A549 (cell line): ENCODE data around the gene AOAH. TPM values are rescaled to one million over a fixed set of nuclear protein-coding genes. Genes with fewer than 3 reads are reported as not detected.

ENCODE experiments used
- ATAC-seq, 2 experiments: fragments of 200-7000 bp in 1 of 2; fragments of >200 bp in 1 of 2; cut with Nextera tagmentation in 1 of 2; cut with Tn5 transposase in 1 of 2; 3 replicates each; pipeline versions ENCODE4 v1.8.0 to v1.9.1; 2018 to 2020; ENCODE audit warnings: mild to moderate bottlenecking in 1 of 2, moderate library complexity in 1 of 2
- CTCF ChIA-PET: fragments of 300-600 bp; sonication (Branson Sonifier 250); formaldehyde crosslinking; extraction: SDS; loops from one replicate; lab custom pipeline; 2021; ENCODE audit warnings: antibody characterized with exemption, inconsistent platforms; lab: Yijun Ruan, JAX
- POLR2A ChIA-PET: fragments of 350-600 bp; formaldehyde crosslinking; extraction: SDS; loops from one replicate; lab custom pipeline; 2021; ENCODE audit warnings: antibody characterized with exemption, inconsistent platforms; lab: Yijun Ruan, JAX
- DNase-seq, 2 experiments: peaks; one replicate each; pipeline versions ENCODE4 v3.0.0 to v3.0.0-alpha.2; 2011 to 2016; ENCODE audit warnings: low read depth in 1 of 2, low spot score in 1 of 2
- FAIRE-seq: peaks from 2 replicates; lab custom pipeline; 2011; peaks lifted over from hg19 to GRCh38; lab: Jason Lieb, UNC
- H3K27ac ChIP-seq, 2 experiments: fragments of >200 bp; sonication (Bioruptor Twin); formaldehyde crosslinking; 3 replicates each; pipeline ENCODE4 v1.5.1; 2016 to 2017
- H3K4me1 ChIP-seq: fragments of >200 bp; sonication (Bioruptor Twin); formaldehyde crosslinking; 3 replicates; pipeline ENCODE4 v1.6.1; 2016
- H3K4me2 ChIP-seq: fragments of >200 bp; sonication (Bioruptor Twin); formaldehyde crosslinking; 3 replicates; pipeline ENCODE4 v1.6.1; 2016
- H3K4me3 ChIP-seq: fragments of >200 bp; sonication (Bioruptor Twin); formaldehyde crosslinking; 3 replicates; pipeline ENCODE4 v1.5.1; 2016
- H3K9me3 ChIP-seq: fragments of >200 bp; sonication (Bioruptor Twin); formaldehyde crosslinking; 3 replicates; pipeline ENCODE4 v1.6.1; 2016
- ATOH8 ChIP-seq: fragments of 250-450 bp; sonication (Bioruptor Pico); IDR thresholded peaks from 2 replicates; pipeline ENCODE4 v1.5.0; 2020; ENCODE audit warnings: low read depth, mild to moderate bottlenecking, moderate library complexity
- CBX8 ChIP-seq: fragments of 200-600 bp; sonication (generic); IDR thresholded peaks from 2 replicates; pipeline ENCODE4 v1.6.1; 2016
- CEBPB ChIP-seq, 2 experiments: fragments of >200 bp in 1 of 2; sonication (Bioruptor Twin) in 1 of 2; formaldehyde crosslinking in 1 of 2; IDR thresholded peaks; 2 replicates each; pipeline ENCODE4 v1.6.1; 2012 to 2016
- CHD2 ChIP-seq: fragments of 150-350 bp; IDR thresholded peaks from 2 replicates; pipeline ENCODE4 v1.6.1; 2014; ENCODE audit warnings: low read length; ENCODE audit not compliant: partially characterized antibody
- CHD4 ChIP-seq: fragments of 200-600 bp; sonication (generic); IDR thresholded peaks from 2 replicates; pipeline ENCODE4 v1.6.1; 2016; ENCODE audit warnings: antibody characterized with exemption, mild to moderate bottlenecking, borderline replicate concordance
- EHMT2 ChIP-seq: fragments of 200-600 bp; sonication (generic); IDR thresholded peaks from 2 replicates; pipeline ENCODE4 v1.6.1; 2016; ENCODE audit warnings: antibody characterized with exemption, low read depth, mild to moderate bottlenecking, moderate library complexity
- EP300 ChIP-seq, 2 experiments: fragments of >200 bp; sonication (Bioruptor Twin); formaldehyde crosslinking; IDR thresholded peaks; 2 replicates in 1 of 2; 3 replicates in 1 of 2; pipeline ENCODE4 v1.6.1; 2016 to 2017
- ESRRA ChIP-seq: fragments of 150-350 bp; IDR thresholded peaks from 2 replicates; pipeline ENCODE4 v1.6.1; 2014; ENCODE audit warnings: mild to moderate bottlenecking, low read length, borderline replicate concordance
- HEYL ChIP-seq: fragments of 250-450 bp; sonication (Bioruptor Pico); IDR thresholded peaks from 2 replicates; pipeline ENCODE4 v1.8.0; 2021; ENCODE audit warnings: mild to moderate bottlenecking, moderate library complexity
- KDM1A ChIP-seq: fragments of 200-600 bp; sonication (generic); IDR thresholded peaks from 2 replicates; pipeline ENCODE4 v1.6.1; 2016; ENCODE audit warnings: low read depth, mild to moderate bottlenecking
- KDM5A ChIP-seq: fragments of 200-600 bp; sonication (generic); IDR thresholded peaks from 2 replicates; pipeline ENCODE4 v1.6.1; 2016; ENCODE audit warnings: antibody characterized with exemption, mild to moderate bottlenecking
- NFE2L2 ChIP-seq: fragments of 150-350 bp; conservative IDR thresholded peaks from 2 replicates; pipeline ENCODE4 v1.6.1; 2014; ENCODE audit warnings: low read length
- NR3C1 ChIP-seq: fragments of >200 bp; sonication (Bioruptor Twin); formaldehyde crosslinking; IDR thresholded peaks from 3 replicates; pipeline ENCODE4 v1.6.1; 2017
- RAD21 ChIP-seq, 2 experiments: fragments of >200 bp in 1 of 2; sonication (Bioruptor Twin) in 1 of 2; formaldehyde crosslinking in 1 of 2; IDR thresholded peaks in 1 of 2; conservative IDR thresholded peaks in 1 of 2; 2 replicates in 1 of 2; 3 replicates in 1 of 2; pipeline ENCODE4 v1.6.1; 2012 to 2018; ENCODE audit warnings: inconsistent platforms in 1 of 2
- RARB ChIP-seq: fragments of 250-450 bp; sonication (Bioruptor Pico); IDR thresholded peaks from 2 replicates; pipeline ENCODE4 v1.8.0; 2021; ENCODE audit warnings: mild to moderate bottlenecking, moderate library complexity
- REST ChIP-seq: fragments of 200-600 bp; sonication (generic); IDR thresholded peaks from 2 replicates; pipeline ENCODE4 v1.6.1; 2016; ENCODE audit warnings: antibody characterized with exemption, mild to moderate bottlenecking, moderate library complexity
- RFX5 ChIP-seq: fragments of 450-650 bp; IDR thresholded peaks from 2 replicates; pipeline ENCODE4 v1.7.1; 2014; ENCODE audit warnings: antibody characterized with exemption, mild to moderate bottlenecking, moderate library complexity
- RNF2 ChIP-seq: fragments of 200-600 bp; sonication (generic); IDR thresholded peaks from 2 replicates; pipeline ENCODE4 v1.6.1; 2016; ENCODE audit warnings: low read depth, mild to moderate bottlenecking, antibody characterized with exemption, moderate library complexity, borderline replicate concordance
- SMC3 ChIP-seq: fragments of >200 bp; sonication (Bioruptor Twin); formaldehyde crosslinking; IDR thresholded peaks from 3 replicates; pipeline ENCODE4 v1.6.1; 2018; ENCODE audit warnings: inconsistent platforms
- WGBS: methylation state at CpG from one replicate; pipeline ENCODE4 v1.1.6; 2017; ENCODE audit errors: missing lambda C conversion rate; 5-methylcytosine and 5-hydroxymethylcytosine counted together
- polyA plus RNA-seq, 4 experiments: library from polyadenylated mRNA; depleted of rRNA in 3 of 4; stranded (reverse); fragments of >200 nt; fragmentation: RNase III in 1 of 4; extraction: RNeasy Plus Mini Kit Qiagen cat#74134 plus additional on column Dnase treatment in 1 of 4; gene quantifications; 2 replicates in 3 of 4; 3 replicates in 1 of 4; pipeline ENCODE4 v1.2.3, GENCODE V29; 2011 to 2017
- TF ChIP-seq, protein P1 (sequence below): fragments of 150-350 bp; IDR thresholded peaks from 2 replicates; pipeline ENCODE4 v1.6.1; 2014; ENCODE audit warnings: low read depth, mild to moderate bottlenecking, low read length

Gene AOAH
- polyA plus RNA-seq, 2 of the 4 experiments (the other 2 are of a cell fraction): 0.09 TPM; not detected in 1

GRCh38 chr7:36758879-36759278, 34.6 kb upstream of the AOAH start:
- TF ChIP-seq RNF2: no peak
- TF ChIP-seq RARB (CRISPR knock-in tag): no peak
- TF ChIP-seq CHD4: no peak
- no peak for TF ChIP-seq KDM1A
- no peak for TF ChIP-seq NFE2L2
- no peak for TF ChIP-seq EHMT2
- no peak for TF ChIP-seq NR3C1
- TF ChIP-seq REST: no peak
- no peak for TF ChIP-seq RFX5
- TF ChIP-seq CBX8: no peak
- no peak for TF ChIP-seq CHD2
- no peak for TF ChIP-seq RAD21 (conservative IDR thresholded peaks at IDR 0.05 in 1 of 2, IDR thresholded peaks at IDR 0.05 in 1 of 2)
- TF ChIP-seq ATOH8 (CRISPR knock-in tag): no peak
- no peak for TF ChIP-seq HEYL (CRISPR knock-in tag)
- no peak for TF ChIP-seq EP300 (IDR thresholded peaks at IDR 0.05)
- TF ChIP-seq, protein P1, sequence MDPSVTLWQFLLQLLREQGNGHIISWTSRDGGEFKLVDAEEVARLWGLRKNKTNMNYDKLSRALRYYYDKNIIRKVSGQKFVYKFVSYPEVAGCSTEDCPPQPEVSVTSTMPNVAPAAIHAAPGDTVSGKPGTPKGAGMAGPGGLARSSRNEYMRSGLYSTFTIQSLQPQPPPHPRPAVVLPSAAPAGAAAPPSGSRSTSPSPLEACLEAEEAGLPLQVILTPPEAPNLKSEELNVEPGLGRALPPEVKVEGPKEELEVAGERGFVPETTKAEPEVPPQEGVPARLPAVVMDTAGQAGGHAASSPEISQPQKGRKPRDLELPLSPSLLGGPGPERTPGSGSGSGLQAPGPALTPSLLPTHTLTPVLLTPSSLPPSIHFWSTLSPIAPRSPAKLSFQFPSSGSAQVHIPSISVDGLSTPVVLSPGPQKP: no peak
- no peak for TF ChIP-seq ESRRA
- TF ChIP-seq SMC3: no peak
- no peak for TF ChIP-seq KDM5A
- TF ChIP-seq CEBPB (IDR thresholded peaks at IDR 0.05): no peak
- TF ChIP-seq, all 56 proteins: peak for 0

GRCh38 chr7:36755484-36755883, 31.2 kb upstream of the AOAH start:
- WGBS: 81% methylated on average over 7 of the region's 8 CpGs
- Histone ChIP-seq H3K27ac (no peak overlapping the region), H3K4me1 (no peaks in the 10 kb centered on the region), H3K4me2 (no peak overlapping the region), H3K9me3 (no peaks in the 10 kb centered on the region), H3K4me3 (no peak overlapping the region)
- FAIRE-seq (no peak), DNase-seq (no peak), ATAC-seq (no peak)
- CTCF ChIA-PET: no interaction called here
- POLR2A ChIA-PET: no interaction called here
- no peak for TF ChIP-seq RAD21 (conservative IDR thresholded peaks at IDR 0.05 in 1 of 2, IDR thresholded peaks at IDR 0.05 in 1 of 2)
- no peak for TF ChIP-seq CHD4

More at GRCh38 chr7:36758879-36759278, 34.6 kb upstream of the AOAH start:
- DNase-seq: no peak
- Histone ChIP-seq H3K4me1 (0 out of 3 replicates have a peak, but pooled peaks cover 8% of the 10 kb centered on the region), H3K9me3 (no peaks in the 10 kb centered on the region), H3K4me2 (no peak overlapping the region), H3K27ac (no peak overlapping the region), H3K4me3 (no peak overlapping the region)
- CTCF ChIA-PET: no interaction called here
- no peak for FAIRE-seq
- POLR2A ChIA-PET: no interaction called here
- WGBS: 81% methylated on average over 1 of the region's 1 CpG
- no peak for ATAC-seq
